Esophagus muscularis mucosa (tissue), 4 donors: ENCODE data around the gene UBE2F. TPM values are rescaled to one million over a fixed set of nuclear protein-coding genes. Genes with fewer than 3 reads are reported as not detected.
"Not testable (repeated sequence)": the region's sequence is repeated elsewhere in the genome, so short reads cannot be mapped to it uniquely, and the experiment has no call there.

Experiments used
- DNase-seq: peaks from one replicate; pipeline ENCODE4 v3.0.0-alpha.2; 2017; ENCODE audit errors: extremely low spot score
- H3K27ac ChIP-seq, 4 donors: fragments of 200-600 bp; sonication (generic); replicated peaks in 1 of 4; 1 replicate in 3 of 4; 2 replicates in 1 of 4; pipeline ENCODE4 v1.5.1; 2016 to 2019; ENCODE audit warnings: mild to moderate bottlenecking in 1 of 4
- H3K27me3 ChIP-seq, 4 donors: fragments of 200-600 bp; sonication (generic); one replicate each; pipeline versions ENCODE4 v1.5.1 to v1.6.0; 2016 to 2019
- H3K36me3 ChIP-seq, 4 donors: fragments of 200-600 bp; sonication (generic); one replicate each; pipeline ENCODE4 v1.5.1; 2016 to 2019
- H3K4me1 ChIP-seq, 4 donors: fragments of 200-600 bp; sonication (generic); one replicate each; pipeline ENCODE4 v1.5.1; 2016 to 2019
- H3K4me3 ChIP-seq, 4 donors: fragments of 200-600 bp; sonication (generic); 1 replicate in 2 of 4; 2 replicates in 2 of 4; pipeline ENCODE4 v1.5.1; 2016 to 2019; ENCODE audit warnings: mild to moderate bottlenecking in 4 of 4, moderate library complexity in 1 of 4
- H3K9me3 ChIP-seq, 4 donors: fragments of 200-600 bp; sonication (generic); 1 replicate in 3 of 4; 2 replicates in 1 of 4; pipeline ENCODE4 v1.5.1; 2016 to 2019
- CTCF ChIP-seq, 3 experiments: fragments of 200-600 bp in 2 of 3; fragments of 450-650 bp in 1 of 3; sonication (generic) in 2 of 3; IDR thresholded peaks; one replicate each; pipeline ENCODE4 v1.5.1; 2017 to 2019; ENCODE audit warnings: antibody characterized with exemption in 3 of 3, mild to moderate bottlenecking in 2 of 3, moderate library complexity in 1 of 3
- EP300 ChIP-seq: sonication (generic); formaldehyde crosslinking; IDR thresholded peaks from one replicate; pipeline ENCODE4 v1.6.1; 2017; ENCODE audit warnings: antibody characterized with exemption
- POLR2A ChIP-seq: fragments of 450-650 bp; IDR thresholded peaks from one replicate; pipeline ENCODE4 v1.6.1; 2017; ENCODE audit warnings: antibody characterized with exemption, moderate library complexity, mild to moderate bottlenecking, low read depth
- POLR2AphosphoS5 ChIP-seq, 2 donors: sonication (generic); formaldehyde crosslinking; IDR thresholded peaks; one replicate each; pipeline ENCODE4 v1.6.1; 2017; ENCODE audit warnings: antibody characterized with exemption in 2 of 2
- WGBS: methylation state at CpG from one replicate; pipeline ENCODE4 v1.1.5; 2018; 5-methylcytosine and 5-hydroxymethylcytosine counted together
- intact Hi-C: fragments of 100-400 bp; cut with DNase I; formaldehyde crosslinking; loops from one replicate; pipeline ENCODE4 v1.15.1; 2023
- total RNA-seq, 4 donors: library from RNA; depleted of rRNA; stranded (reverse); fragments of >200 nt; gene quantifications; one replicate each; pipeline versions ENCODE4 v1.1.0 to v1.2.1, GENCODE V29; 2016

The UBE2F gene
- total RNA-seq, 4 donors from 2014 or later: 59.0 to 111 (median 78.5) TPM

DNA sequence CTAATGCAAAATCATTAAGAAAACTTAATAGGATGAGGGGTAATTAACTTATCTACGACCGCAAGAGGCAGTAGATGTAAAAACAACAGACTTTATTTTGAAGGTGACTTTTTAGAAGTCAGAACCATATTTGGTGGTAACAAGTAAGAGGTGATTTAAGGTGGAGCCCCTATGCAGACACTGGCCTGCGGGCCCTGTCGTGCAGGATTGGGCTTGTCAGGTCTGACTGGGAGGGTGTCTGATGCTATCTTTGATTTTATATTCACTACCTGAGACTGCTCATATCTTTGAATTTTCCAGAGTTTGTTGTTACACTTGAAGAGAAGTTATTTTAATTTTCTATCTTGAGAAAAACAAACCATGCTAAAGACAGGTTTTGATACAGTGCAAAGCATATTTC, 64.9 kb downstream of the UBE2F start:
- Histone ChIP-seq H3K4me3 (no peak overlapping the region), H3K27ac (no peak overlapping the region), H3K4me1 (no peaks in the 10 kb centered on the region), H3K9me3 (no peaks in the 10 kb centered on the region), H3K27me3 (no peaks in the 10 kb centered on the region), H3K36me3 (peaks cover 22 to 81% (median 68%) of the 10 kb centered on the region in 4 donors)
- 92% methylated on average over 4 of the region's 4 CpGs for WGBS
- DNase-seq: no peak
- intact Hi-C loops: no loop called here
- TF ChIP-seq EP300 (no peak), POLR2A (no peak), CTCF (IDR thresholded peaks at IDR 0.05) (no peak), POLR2AphosphoS5 (IDR thresholded peaks at IDR 0.05) (no peak)

- Histone ChIP-seq H3K4me3 (no peak overlapping the region), H3K9me3 (no peaks in the 10 kb centered on the region), H3K4me1 (no peaks in the 10 kb centered on the region), H3K27me3 (no peaks in the 10 kb centered on the region), H3K36me3 (peaks cover 23 to 81% (median 68%) of the 10 kb centered on the region in 4 donors), H3K27ac (no peak overlapping the region)
- TF ChIP-seq POLR2AphosphoS5 (IDR thresholded peaks at IDR 0.05): no peak
- WGBS: 69% methylated on average over 4 of the region's 4 CpGs
- DNase-seq: no peak
- intact Hi-C loops: no loop called here
Observed at GRCh38 chr2:238032755-238033337, 66.0 kb downstream of the UBE2F start.

DNA sequence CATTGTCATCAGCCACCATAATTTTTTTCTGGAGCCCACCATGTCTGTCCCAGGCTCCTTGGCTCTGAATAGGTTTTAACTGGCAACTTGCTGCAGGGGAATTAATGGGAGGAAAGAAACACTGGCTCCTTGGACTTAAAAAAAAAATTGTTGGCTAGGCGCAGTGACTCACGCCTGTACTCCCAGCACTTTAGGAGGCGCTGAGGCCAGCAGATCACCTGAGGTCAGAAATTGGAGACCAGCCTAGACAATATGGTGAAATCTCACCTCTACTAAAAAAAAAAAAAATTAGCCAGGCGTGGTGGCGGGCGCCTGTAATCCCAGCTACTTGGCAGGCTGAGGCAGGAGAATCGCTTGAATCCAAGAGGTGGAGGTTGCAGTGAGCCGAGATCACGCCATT, 67.2 kb downstream of the UBE2F start:
- H3K27me3 ChIP-seq, H3K4me3 ChIP-seq, H3K9me3 ChIP-seq, H3K4me1 ChIP-seq, H3K27ac ChIP-seq, intact Hi-C loops, DNase-seq: not testable (repeated sequence)
- H3K36me3 ChIP-seq: peaks cover 33 to 89% (median 77%) of the 10 kb centered on the region in 4 donors
- 98% methylated on average over 9 of the region's 9 CpGs for WGBS

DNA sequence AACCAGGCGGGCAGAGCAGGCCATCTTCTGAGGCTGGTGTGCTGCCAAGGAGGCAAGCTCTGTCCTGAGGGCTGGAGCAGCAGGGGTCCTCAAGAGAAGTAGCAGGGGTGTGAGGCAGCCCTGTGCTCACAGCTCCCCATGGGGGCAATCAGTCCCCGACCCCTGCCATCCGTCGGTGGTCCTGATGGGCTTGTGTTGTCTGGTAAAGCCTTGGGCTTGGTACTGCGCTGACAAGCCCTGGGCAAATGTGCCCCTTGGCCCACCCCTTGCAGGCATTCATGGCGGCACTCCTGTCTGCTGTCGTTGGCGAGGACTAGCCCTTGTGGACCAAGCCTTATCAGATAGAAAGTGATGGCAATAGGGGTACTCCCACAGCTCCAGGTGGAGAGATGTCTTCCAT, 71.4 kb downstream of the UBE2F start:
- TF ChIP-seq CTCF (IDR thresholded peaks at IDR 0.05) (no peak), POLR2A (no peak), EP300 (no peak), POLR2AphosphoS5 (IDR thresholded peaks at IDR 0.05) (no peak)
- Histone ChIP-seq H3K36me3 (peaks cover 26 to 88% (median 85%) of the 10 kb centered on the region in 4 donors), H3K9me3 (no peaks in the 10 kb centered on the region), H3K4me3 (no peak overlapping the region), H3K27ac (no peak overlapping the region), H3K4me1 (no peaks in the 10 kb centered on the region), H3K27me3 (no peaks in the 10 kb centered on the region)
- DNase-seq: no peak
- 98% methylated on average over 4 of the region's 8 CpGs for WGBS
- intact Hi-C loops: no loop called here

DNA sequence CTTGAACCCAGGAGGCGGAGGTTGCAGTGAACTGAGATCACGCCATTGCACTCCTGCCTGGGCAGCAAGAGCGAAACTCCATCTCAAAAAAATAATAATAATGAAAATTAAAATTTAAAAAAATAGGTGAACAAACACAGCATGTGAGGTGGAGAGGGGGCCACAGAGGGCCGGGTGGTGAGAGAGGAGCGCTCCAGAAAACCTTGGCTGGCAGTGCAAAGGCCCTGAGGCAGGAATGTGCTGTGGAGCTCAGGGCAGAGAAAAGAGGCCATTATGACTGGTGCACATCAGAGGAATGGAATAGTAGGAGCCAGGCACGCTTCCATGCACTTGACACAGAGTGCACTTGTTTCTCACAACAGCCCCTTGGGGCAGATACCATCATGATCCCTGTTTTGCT, 72.3 kb downstream of the UBE2F start:
- over 99% methylated on average over 6 of the region's 6 CpGs for WGBS
- Histone ChIP-seq H3K4me1 (no peaks in the 10 kb centered on the region), H3K4me3 (no peak overlapping the region), H3K9me3 (no peaks in the 10 kb centered on the region), H3K27ac (no peak overlapping the region), H3K27me3 (no peaks in the 10 kb centered on the region), H3K36me3 (peaks cover 26 to 91% (median 85%) of the 10 kb centered on the region in 4 donors)
- no peak for DNase-seq
- TF ChIP-seq EP300 (no peak), CTCF (IDR thresholded peaks at IDR 0.05) (no peak), POLR2A (no peak), POLR2AphosphoS5 (IDR thresholded peaks at IDR 0.05) (no peak)
- intact Hi-C loops: no loop called here

DNA sequence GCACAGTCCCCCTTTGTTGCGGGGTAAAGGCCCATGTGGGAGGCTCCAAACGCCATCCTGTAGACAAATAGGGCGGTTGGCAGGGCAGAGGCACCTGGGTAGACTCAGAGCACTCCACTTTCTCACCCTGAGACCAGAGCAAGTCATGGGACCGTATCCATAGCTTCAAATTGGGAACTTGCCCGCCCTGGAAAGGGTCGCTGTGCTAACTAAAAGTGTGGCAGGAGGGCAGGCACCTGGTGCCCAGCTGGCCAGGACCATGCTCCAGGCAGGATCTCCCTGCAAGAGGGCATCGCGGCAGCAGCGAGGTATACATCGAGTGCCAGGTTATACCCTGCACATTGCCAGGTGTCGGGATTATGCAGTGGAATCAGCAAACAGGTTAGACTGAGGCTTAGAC, 73.2 kb downstream of the UBE2F start:
- intact Hi-C loops: no loop called here
- no peaks in the 10 kb centered on the region for H3K9me3 ChIP-seq
- no peaks in the 10 kb centered on the region for H3K4me1 ChIP-seq
- H3K27me3 ChIP-seq: no peaks in the 10 kb centered on the region
- peaks cover 26 to 91% (median 87%) of the 10 kb centered on the region in 4 donors for H3K36me3 ChIP-seq
- H3K4me3 ChIP-seq: no peak overlapping the region
- WGBS: 93% methylated on average over 11 of the region's 11 CpGs
- H3K27ac ChIP-seq: no peak overlapping the region
- DNase-seq: no peak
- TF ChIP-seq CTCF (IDR thresholded peaks at IDR 0.05) (no peak), EP300 (no peak), POLR2AphosphoS5 (IDR thresholded peaks at IDR 0.05) (no peak), POLR2A (no peak)
